H9 (cell line): Measurements from ENCODE around the gene STT3A. TPM values are rescaled to one million over a fixed set of nuclear protein-coding genes. Genes with fewer than 3 reads are reported as not detected.

ENCODE experiments used
- DNase-seq: peaks from one replicate; pipeline ENCODE4 v3.0.0-alpha.2; 2017
- H2AFZ ChIP-seq: one replicate; pipeline ENCODE4 v1.6.1; 2013; ENCODE audit warnings: mild to moderate bottlenecking, low read length, control low read depth, moderate library complexity
- H2AK5ac ChIP-seq: 2 replicates; pipeline ENCODE4 v1.6.1; 2013; ENCODE audit warnings: low read length, control low read depth, mixed read lengths; ENCODE audit not compliant: insufficient read length
- H2BK120ac ChIP-seq: one replicate; pipeline ENCODE4 v1.6.1; 2013; ENCODE audit warnings: low read depth, mild to moderate bottlenecking, low read length, control low read depth, inconsistent platforms; ENCODE audit not compliant: poor library complexity, severe bottlenecking
- H2BK12ac ChIP-seq: 2 replicates; pipeline ENCODE4 v1.6.1; 2013; ENCODE audit warnings: low read length, control low read depth, mixed read lengths, low read depth; ENCODE audit not compliant: insufficient read length
- H2BK15ac ChIP-seq: 2 replicates; pipeline ENCODE4 v1.6.1; 2013; ENCODE audit warnings: low read depth, low read length, control low read depth
- H2BK20ac ChIP-seq: one replicate; pipeline ENCODE4 v1.6.1; 2013; ENCODE audit warnings: low read depth, mild to moderate bottlenecking, low read length, control low read depth, inconsistent platforms; ENCODE audit not compliant: poor library complexity, severe bottlenecking
- H2BK5ac ChIP-seq: 2 replicates; pipeline ENCODE4 v1.6.1; 2013; ENCODE audit warnings: low read length, control low read depth, mixed read lengths; ENCODE audit not compliant: insufficient read length
- H3K14ac ChIP-seq: 2 replicates; pipeline ENCODE4 v1.6.1; 2013; ENCODE audit warnings: low read length, control low read depth; ENCODE audit not compliant: insufficient read depth
- H3K18ac ChIP-seq: 2 replicates; pipeline ENCODE4 v1.6.1; 2013; ENCODE audit warnings: low read depth, mild to moderate bottlenecking, mixed read lengths, low read length, control low read depth; ENCODE audit not compliant: insufficient read length
- H3K23ac ChIP-seq: 2 replicates; pipeline ENCODE4 v1.6.1; 2013; ENCODE audit warnings: low read length, control low read depth, mixed read lengths, low read depth; ENCODE audit not compliant: insufficient read length
- H3K23me2 ChIP-seq: 2 replicates; pipeline ENCODE4 v1.6.1; 2013; ENCODE audit warnings: low read depth, mild to moderate bottlenecking, mixed read lengths, low read length, control low read depth; ENCODE audit not compliant: insufficient read length, poor library complexity, severe bottlenecking
- H3K27ac ChIP-seq: 2 replicates; pipeline ENCODE4 v1.5.1; 2013; ENCODE audit warnings: low read length, control low read depth, mixed read lengths, low read depth; ENCODE audit not compliant: insufficient read length
- H3K27me3 ChIP-seq: 2 replicates; pipeline ENCODE4 v1.6.1; 2013; ENCODE audit warnings: low read length, control low read depth, inconsistent platforms; ENCODE audit not compliant: insufficient read depth
- H3K4ac ChIP-seq: 2 replicates; pipeline ENCODE4 v1.6.1; 2013; ENCODE audit warnings: low read depth, mild to moderate bottlenecking, control low read depth, inconsistent platforms, low read length, moderate library complexity
- H3K4me1 ChIP-seq: 2 replicates; pipeline ENCODE4 v1.6.1; 2013; ENCODE audit warnings: low read length, control low read depth, inconsistent platforms; ENCODE audit not compliant: insufficient read depth
- H3K4me2 ChIP-seq: 2 replicates; pipeline ENCODE4 v1.6.1; 2013; ENCODE audit warnings: low read length, control low read depth, mixed read lengths; ENCODE audit not compliant: insufficient read length, insufficient read depth
- H3K56ac ChIP-seq: 2 replicates; pipeline ENCODE4 v1.6.1; 2013; ENCODE audit warnings: low read depth, mild to moderate bottlenecking, mixed read lengths, low read length, control low read depth; ENCODE audit not compliant: insufficient read length
- H3K79me1 ChIP-seq: 2 replicates; pipeline ENCODE4 v1.6.1; 2013; ENCODE audit warnings: low read depth, mild to moderate bottlenecking, moderate library complexity, low read length, control low read depth, inconsistent platforms; ENCODE audit not compliant: insufficient read depth, poor library complexity, severe bottlenecking
- H3K79me2 ChIP-seq: 2 replicates; pipeline ENCODE4 v1.6.1; 2013; ENCODE audit warnings: low read length, control low read depth, inconsistent platforms; ENCODE audit not compliant: insufficient read depth
- H3K9ac ChIP-seq: 2 replicates; pipeline ENCODE4 v1.6.1; 2013; ENCODE audit warnings: low read length, control low read depth, mixed read lengths; ENCODE audit not compliant: insufficient read length; ENCODE audit errors: extremely low read depth
- H3K9me3 ChIP-seq: one replicate; pipeline ENCODE4 v1.6.1; 2013; ENCODE audit warnings: low read depth, low read length, inconsistent platforms; ENCODE audit not compliant: control insufficient read depth
- H3T11ph ChIP-seq: one replicate; pipeline ENCODE4 v1.6.1; 2013; ENCODE audit warnings: mild to moderate bottlenecking, low read length, control low read depth, inconsistent platforms
- H4K20me1 ChIP-seq: one replicate; pipeline ENCODE4 v1.6.1; 2013; ENCODE audit not compliant: control insufficient read depth, insufficient read length, insufficient read depth
- H4K5ac ChIP-seq: 2 replicates; pipeline ENCODE4 v1.6.1; 2013; ENCODE audit warnings: low read depth, mild to moderate bottlenecking, mixed read lengths, low read length, control low read depth; ENCODE audit not compliant: insufficient read length
- H4K8ac ChIP-seq: replicated peaks from 2 replicates; pipeline ENCODE4 v1.6.1; 2013; ENCODE audit warnings: low read length, control low read depth, mixed read lengths, low read depth; ENCODE audit not compliant: insufficient read length
- H4K91ac ChIP-seq: 2 replicates; pipeline ENCODE4 v1.6.1; 2013; ENCODE audit warnings: low read depth, mild to moderate bottlenecking, moderate library complexity, mixed read lengths, low read length, control low read depth; ENCODE audit not compliant: insufficient read length
- H3K27ac Mint-ChIP-seq, 3 experiments: 2 replicates in 2 of 3; 3 replicates in 1 of 3; pipeline ENCODE4 v1.8.0; 2020 to 2021; ENCODE audit warnings: mixed read lengths in 3 of 3, mild to moderate bottlenecking in 1 of 3, moderate library complexity in 1 of 3
- H3K27me3 Mint-ChIP-seq: 2 replicates; pipeline ENCODE4 v1.8.0; 2021; ENCODE audit warnings: low read depth, mild to moderate bottlenecking, moderate library complexity, mixed read lengths
- H3K36me3 Mint-ChIP-seq, 3 experiments: 2 replicates in 2 of 3; 3 replicates in 1 of 3; pipeline ENCODE4 v1.8.0; 2020 to 2021; ENCODE audit warnings: low read depth in 3 of 3, mixed read lengths in 3 of 3; ENCODE audit not compliant: insufficient read depth in 1 of 3
- H3K4me1 Mint-ChIP-seq, 2 experiments: 2 replicates each; pipeline ENCODE4 v1.8.0; 2020; ENCODE audit warnings: mixed read lengths in 2 of 2
- H3K4me3 Mint-ChIP-seq, 2 experiments: 2 replicates in 1 of 2; 3 replicates in 1 of 2; pipeline ENCODE4 v1.8.0; 2020 to 2021; ENCODE audit warnings: mild to moderate bottlenecking in 2 of 2, mixed read lengths in 2 of 2, moderate library complexity in 1 of 2
- H3K9me3 Mint-ChIP-seq, 2 experiments: 2 replicates in 1 of 2; 3 replicates in 1 of 2; pipeline ENCODE4 v1.8.0; 2020; ENCODE audit warnings: mild to moderate bottlenecking in 2 of 2, mixed read lengths in 2 of 2, moderate library complexity in 1 of 2
- WGBS: extraction: QIAGEN DNeasy Blood & Tissue Kit; methylation state at CpG from one replicate; pipeline ENCODE4 v1.1.7; 2013; ENCODE audit warnings: missing lambda C conversion rate, low lambda C conversion rate, mixed read lengths; ENCODE audit not compliant: insufficient read length; ENCODE audit errors: extremely low coverage; 5-methylcytosine and 5-hydroxymethylcytosine counted together
- total RNA-seq: library from RNA; stranded (reverse); gene quantifications from 2 replicates; pipeline ENCODE4 v1.2.1, GENCODE V29; 2021
- TF ChIP-seq, protein P1 (sequence below): fragments of 200-600 bp; sonication (generic); conservative IDR thresholded peaks from 3 replicates; pipeline ENCODE4 v1.8.0; 2021; ENCODE audit warnings: antibody characterized with exemption, mild to moderate bottlenecking

The STT3A gene
- total RNA-seq, 1 experiment from 2014 or later: 128 TPM

DNA sequence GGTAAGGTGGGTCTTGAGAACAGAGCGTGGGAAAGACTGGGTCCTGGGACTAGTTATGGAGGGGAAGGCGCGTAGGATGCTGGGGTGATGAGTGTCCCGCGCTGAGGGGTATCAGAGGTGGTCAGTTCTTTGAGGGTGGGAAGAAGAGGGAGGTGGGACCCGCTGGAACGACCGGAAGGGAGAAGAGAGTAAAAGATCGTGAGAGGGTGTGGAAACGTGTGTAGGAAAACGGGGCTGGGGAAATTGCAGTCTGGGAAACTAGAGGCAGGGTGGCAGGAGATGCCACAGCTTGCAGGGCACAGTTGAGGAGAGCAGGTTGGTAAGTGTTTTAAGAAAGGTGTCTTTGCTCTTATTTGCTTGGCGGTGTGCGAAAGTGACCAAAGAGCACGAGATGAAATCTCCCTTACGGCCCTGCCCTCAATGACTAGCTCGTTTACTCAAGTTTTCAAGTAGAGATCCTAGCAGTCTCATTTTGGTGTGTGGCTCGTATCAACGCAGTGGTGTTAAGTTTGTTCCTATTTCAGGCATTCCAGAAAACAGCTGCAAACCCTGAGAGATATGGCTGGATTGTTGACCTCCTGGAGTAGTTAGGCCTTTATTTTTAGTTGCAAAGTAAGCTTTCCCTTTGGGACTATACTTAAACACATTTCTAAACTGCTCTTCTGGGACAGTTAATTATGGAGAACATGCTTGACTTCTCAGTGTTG, 615 bp downstream of the STT3A start:
- no peak for DNase-seq
- Histone ChIP-seq H3K56ac (no peak overlapping the region), H2BK20ac (no peak overlapping the region)

More for the DNA sequence above, 615 bp downstream of the STT3A start:
- no peaks in the 10 kb centered on the region for H3K4me1 ChIP-seq
- H2BK5ac ChIP-seq: no peak overlapping the region
- peaks cover 4% of the 10 kb centered on the region for H3K23me2 ChIP-seq
- H3K79me1 ChIP-seq: no peaks in the 10 kb centered on the region
- Mint-ChIP-seq H3K9me3 (no peaks in the 10 kb centered on the region; a peak in 1 of 5 replicates), H3K27ac (peak overlapping the region; percentile 86 to 96 (median 96)), H3K36me3 (peaks cover 10 to 28% (median 23%) of the 10 kb centered on the region in 3 experiments), H3K27me3 (no peaks in the 10 kb centered on the region), H3K4me1 (peaks cover 12 to 19% of the 10 kb centered on the region in 2 experiments), H3K4me3 (peak overlapping the region; percentile 99 to 100)
- H2AFZ ChIP-seq: no peak overlapping the region
- H3K27me3 ChIP-seq: no peaks in the 10 kb centered on the region
- no peaks in the 10 kb centered on the region for H3K9me3 ChIP-seq
- TF ChIP-seq, protein P1, sequence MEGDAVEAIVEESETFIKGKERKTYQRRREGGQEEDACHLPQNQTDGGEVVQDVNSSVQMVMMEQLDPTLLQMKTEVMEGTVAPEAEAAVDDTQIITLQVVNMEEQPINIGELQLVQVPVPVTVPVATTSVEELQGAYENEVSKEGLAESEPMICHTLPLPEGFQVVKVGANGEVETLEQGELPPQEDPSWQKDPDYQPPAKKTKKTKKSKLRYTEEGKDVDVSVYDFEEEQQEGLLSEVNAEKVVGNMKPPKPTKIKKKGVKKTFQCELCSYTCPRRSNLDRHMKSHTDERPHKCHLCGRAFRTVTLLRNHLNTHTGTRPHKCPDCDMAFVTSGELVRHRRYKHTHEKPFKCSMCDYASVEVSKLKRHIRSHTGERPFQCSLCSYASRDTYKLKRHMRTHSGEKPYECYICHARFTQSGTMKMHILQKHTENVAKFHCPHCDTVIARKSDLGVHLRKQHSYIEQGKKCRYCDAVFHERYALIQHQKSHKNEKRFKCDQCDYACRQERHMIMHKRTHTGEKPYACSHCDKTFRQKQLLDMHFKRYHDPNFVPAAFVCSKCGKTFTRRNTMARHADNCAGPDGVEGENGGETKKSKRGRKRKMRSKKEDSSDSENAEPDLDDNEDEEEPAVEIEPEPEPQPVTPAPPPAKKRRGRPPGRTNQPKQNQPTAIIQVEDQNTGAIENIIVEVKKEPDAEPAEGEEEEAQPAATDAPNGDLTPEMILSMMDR: no peak
- no peaks in the 10 kb centered on the region for H4K20me1 ChIP-seq
- H2AK5ac ChIP-seq: no peak overlapping the region
- no peak overlapping the region for H3K4ac ChIP-seq
- H4K5ac ChIP-seq: no peak overlapping the region
- no peak overlapping the region for H2BK15ac ChIP-seq
- H3K79me2 ChIP-seq: peaks cover 15% of the 10 kb centered on the region; the same call in 1 of the 2 replicates
- H3K14ac ChIP-seq: peak overlapping the region; percentile 69; the same call in 1 of the 2 replicates
- no peak overlapping the region for H4K8ac ChIP-seq
- H3K9ac ChIP-seq: peak overlapping the region; percentile 79
- H3K4me2 ChIP-seq: peak overlapping the region; percentile 79
- no peak overlapping the region for H2BK12ac ChIP-seq
- H3K23ac ChIP-seq: no peak overlapping the region
- no peak overlapping the region for H4K91ac ChIP-seq
- no peak overlapping the region for H2BK120ac ChIP-seq
- H3T11ph ChIP-seq: no peak overlapping the region
- H3K18ac ChIP-seq: no peak overlapping the region
- no peak overlapping the region for H3K27ac ChIP-seq
- no CpG with 5 or more reads among the region's 18 CpGs for WGBS
